SU-DHL-6 (cell line): Measurements from ENCODE around the gene THAP12.

Experiments used
- CTCF ChIP-seq: fragments of 200-600 bp; sonication (generic); IDR thresholded peaks from one replicate; pipeline ENCODE4 v1.5.1; 2017; ENCODE audit warnings: antibody characterized with exemption, mild to moderate bottlenecking, low read length, moderate library complexity; ENCODE audit not compliant: insufficient read depth, poor library complexity, severe bottlenecking
- EZH2phosphoT487 ChIP-seq: fragments of 200-600 bp; sonication (generic), shearing (Covaris generic); conservative IDR thresholded peaks from 2 replicates; pipeline ENCODE4 v1.6.1; 2018; ENCODE audit warnings: mild to moderate bottlenecking, antibody characterized with exemption, low read length, moderate library complexity, mixed read lengths

- TF ChIP-seq CTCF (no peak), EZH2phosphoT487 (no peak)
Observed at GRCh38 chr11:76320929-76321328, 60.0 kb downstream of the THAP12 start.
